Mucosa of descending colon (tissue), 3 donors: Measurements from ENCODE around the gene TUBA1C. TPM values are rescaled to one million over a fixed set of nuclear protein-coding genes. Genes with fewer than 3 reads are reported as not detected.

Experiments
- ATAC-seq: fragments of 200-7000 bp; cut with Tn5 transposase; one replicate; pipeline ENCODE4 v1.9.1; 2020; ENCODE audit warnings: mild to moderate bottlenecking, moderate library complexity
- DNase-seq, 3 donors: peaks; one replicate each; pipeline ENCODE4 v3.0.0-alpha.2; 2020
- H3K36me3 ChIP-seq: fragments of 200-600 bp; one replicate; pipeline ENCODE4 v1.8.0; 2021; ENCODE audit warnings: low read depth, mild to moderate bottlenecking
- H3K4me1 ChIP-seq: fragments of 200-600 bp; one replicate; pipeline ENCODE4 v1.8.0; 2021; ENCODE audit warnings: low read depth, mild to moderate bottlenecking
- H3K4me3 ChIP-seq: fragments of 200-600 bp; one replicate; pipeline ENCODE4 v1.8.0; 2021; ENCODE audit warnings: mild to moderate bottlenecking
- H3K9me3 ChIP-seq: fragments of 200-600 bp; one replicate; pipeline ENCODE4 v1.8.0; 2021; ENCODE audit warnings: mild to moderate bottlenecking
- intact Hi-C, 2 donors: fragments of 100-400 bp; cut with DNase I in 1 of 2; cut with micrococcal nuclease in 1 of 2; formaldehyde crosslinking; loops; one replicate each; pipeline versions ENCODE4 v1.11.0 to v1.11.1; 2022; cut with DNase I, micrococcal nuclease
- total RNA-seq, 3 donors: library from RNA; stranded (reverse); fragmentation: NEBNext Ultra II Directional in 2 of 3; extraction: Animal tissue kit (Norgen Biotek cat#: 25700) in 2 of 3; gene quantifications; one replicate each; pipeline versions ENCODE4 v1.2.1 to v1.2.4, GENCODE V29; 2021 to 2023
- TF ChIP-seq, protein P1 (sequence below): fragments of 200-600 bp; IDR thresholded peaks from one replicate; pipeline ENCODE4 v1.8.0; 2022; ENCODE audit warnings: antibody characterized with exemption, mild to moderate bottlenecking
- donor health status: DM: no; HTN: no; CAD: no; lungs with moderate emphysema.
- donor health status: DM: no; HTN: no; CAD: no.
- donor health status: DM: no; HTN: yes; CAD: no.

Gene TUBA1C
- total RNA-seq, 3 donors from 2014 or later = 128 to 260 (median 236) TPM

DNA sequence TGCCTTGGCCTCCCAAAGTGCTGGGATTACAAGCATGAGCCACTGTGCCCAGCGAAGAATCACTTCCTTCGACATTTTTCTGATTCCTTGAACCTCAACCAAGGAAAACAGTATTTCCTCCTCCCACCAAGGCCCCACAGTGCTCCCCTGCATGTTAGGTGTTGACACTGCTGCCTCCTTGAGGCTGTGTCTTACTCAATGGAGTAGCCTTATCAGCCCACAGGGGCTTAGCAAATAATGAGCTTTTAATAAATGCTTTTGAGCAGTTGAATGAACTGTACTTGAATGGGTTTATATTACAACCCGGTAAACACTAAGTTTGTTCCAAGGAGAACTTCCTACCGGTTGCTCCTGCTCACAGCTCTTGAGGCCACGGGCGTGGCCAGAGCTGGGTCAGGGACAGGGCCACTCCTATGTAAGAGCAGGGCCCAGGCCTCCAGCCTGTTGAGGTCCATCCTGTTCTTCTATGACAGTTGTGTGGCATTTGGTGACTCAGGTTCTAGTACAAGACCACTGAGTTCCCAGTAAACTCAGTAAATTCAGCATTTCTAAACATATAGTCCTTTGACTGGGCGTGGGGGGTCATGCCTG is 39.2 kb upstream of the TUBA1C start:
- intact Hi-C loops = no loop called here
- Histone ChIP-seq H3K9me3 (no peaks in the 10 kb centered on the region), H3K36me3 (no peaks in the 10 kb centered on the region), H3K4me1 (peaks cover 8% of the 10 kb centered on the region), H3K4me3 (no peak overlapping the region)
- peak; percentile 76 for ATAC-seq
- DNase-seq = peak in 1 of 3 donors; percentile 39
- TF ChIP-seq, protein P1, sequence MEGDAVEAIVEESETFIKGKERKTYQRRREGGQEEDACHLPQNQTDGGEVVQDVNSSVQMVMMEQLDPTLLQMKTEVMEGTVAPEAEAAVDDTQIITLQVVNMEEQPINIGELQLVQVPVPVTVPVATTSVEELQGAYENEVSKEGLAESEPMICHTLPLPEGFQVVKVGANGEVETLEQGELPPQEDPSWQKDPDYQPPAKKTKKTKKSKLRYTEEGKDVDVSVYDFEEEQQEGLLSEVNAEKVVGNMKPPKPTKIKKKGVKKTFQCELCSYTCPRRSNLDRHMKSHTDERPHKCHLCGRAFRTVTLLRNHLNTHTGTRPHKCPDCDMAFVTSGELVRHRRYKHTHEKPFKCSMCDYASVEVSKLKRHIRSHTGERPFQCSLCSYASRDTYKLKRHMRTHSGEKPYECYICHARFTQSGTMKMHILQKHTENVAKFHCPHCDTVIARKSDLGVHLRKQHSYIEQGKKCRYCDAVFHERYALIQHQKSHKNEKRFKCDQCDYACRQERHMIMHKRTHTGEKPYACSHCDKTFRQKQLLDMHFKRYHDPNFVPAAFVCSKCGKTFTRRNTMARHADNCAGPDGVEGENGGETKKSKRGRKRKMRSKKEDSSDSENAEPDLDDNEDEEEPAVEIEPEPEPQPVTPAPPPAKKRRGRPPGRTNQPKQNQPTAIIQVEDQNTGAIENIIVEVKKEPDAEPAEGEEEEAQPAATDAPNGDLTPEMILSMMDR = no peak

DNA sequence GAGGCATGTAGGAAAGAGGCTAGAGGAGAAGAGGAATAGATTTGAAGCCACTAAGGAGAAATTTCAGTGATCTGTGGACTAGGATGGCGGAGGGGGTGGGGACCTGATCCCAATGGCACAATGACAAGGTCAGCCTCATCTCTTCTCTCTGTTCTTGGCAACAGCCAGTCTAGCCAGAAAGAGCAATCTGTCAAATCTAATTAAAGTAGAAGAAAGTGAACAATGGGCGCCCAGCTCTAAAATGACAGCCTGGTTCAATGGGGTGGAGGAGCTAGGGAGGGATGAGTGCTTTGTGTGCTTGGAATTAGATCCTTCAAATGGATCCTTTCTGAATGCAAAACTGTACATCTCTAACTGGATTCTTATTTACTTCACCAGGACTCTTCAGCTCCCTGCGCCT is 37.2 kb upstream of the TUBA1C start:
- intact Hi-C loops = no loop called here
- ATAC-seq (no peak), DNase-seq (no peak)
- TF ChIP-seq, protein P1 = no peak
- Histone ChIP-seq H3K9me3 (no peaks in the 10 kb centered on the region), H3K36me3 (no peaks in the 10 kb centered on the region), H3K4me3 (no peak overlapping the region), H3K4me1 (peaks cover 8% of the 10 kb centered on the region)

DNA sequence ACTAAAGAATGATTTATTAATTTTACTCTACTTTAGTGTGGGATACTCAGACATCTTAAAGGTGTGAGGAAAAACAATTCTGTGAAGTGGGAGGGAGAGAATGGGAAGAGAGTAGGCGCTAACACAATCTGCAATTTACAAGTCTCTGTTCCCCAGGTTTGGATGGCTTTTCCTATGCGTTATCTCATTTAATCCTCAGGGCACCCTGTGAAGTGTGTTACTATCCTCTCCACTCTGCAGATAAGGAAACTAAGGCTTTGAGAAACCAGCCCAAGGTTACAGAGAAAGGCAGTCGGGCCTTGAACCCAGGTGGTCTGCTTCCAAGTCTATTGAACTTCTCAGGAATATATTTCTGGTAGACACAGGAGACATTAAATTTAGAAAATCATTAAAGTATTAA is 36.2 kb upstream of the TUBA1C start:
- Histone ChIP-seq H3K36me3 (no peaks in the 10 kb centered on the region), H3K4me3 (no peak overlapping the region), H3K4me1 (peaks cover 8% of the 10 kb centered on the region), H3K9me3 (no peaks in the 10 kb centered on the region)
- ATAC-seq (no peak), DNase-seq (no peak)
- TF ChIP-seq, protein P1 = no peak
- intact Hi-C loops = no loop called here

DNA sequence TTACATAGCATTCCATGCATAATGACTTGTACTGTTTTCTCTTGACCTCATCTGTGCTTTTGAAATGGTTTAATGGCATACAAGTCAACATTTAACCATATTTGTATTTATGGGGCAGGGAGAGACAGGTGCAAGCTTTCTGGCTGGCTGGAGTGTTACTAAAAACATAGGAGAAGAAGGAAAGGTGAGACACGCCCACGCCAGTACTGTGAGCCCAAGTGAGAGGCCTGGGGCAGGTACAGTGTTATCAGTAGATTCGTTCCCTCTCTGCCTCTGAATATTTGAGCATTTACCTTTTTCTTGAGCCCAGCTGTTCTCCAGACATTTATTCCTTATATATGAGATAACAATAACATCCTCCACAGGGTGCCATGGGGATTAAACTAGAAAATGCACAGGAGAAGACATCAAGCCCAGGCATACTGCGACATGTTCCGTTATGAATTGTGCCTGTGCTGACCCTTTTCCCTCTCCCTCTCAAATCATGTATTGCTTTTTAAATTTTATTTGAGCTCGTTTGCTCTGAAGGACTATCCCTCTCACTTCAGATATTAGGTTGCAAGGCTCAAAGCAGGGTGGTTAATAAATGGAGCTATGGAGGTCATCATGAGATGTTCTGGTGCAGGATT is 34.6 kb upstream of the TUBA1C start:
- no peak for DNase-seq
- ATAC-seq = no peak
- H3K9me3 ChIP-seq = no peaks in the 10 kb centered on the region
- TF ChIP-seq, protein P1 = no peak
- no peak overlapping the region for H3K4me3 ChIP-seq
- no peaks in the 10 kb centered on the region for H3K36me3 ChIP-seq
- H3K4me1 ChIP-seq = peaks cover 7% of the 10 kb centered on the region
- intact Hi-C loops = loop anchor here (5.0 to 10.0 kb wide), 3 partner anchors 38 to 165 kb away; partner anchors contain the start of genes KMT2D (in 1 of the 2) and RHEBL1 (in 1 of the 2)

DNA sequence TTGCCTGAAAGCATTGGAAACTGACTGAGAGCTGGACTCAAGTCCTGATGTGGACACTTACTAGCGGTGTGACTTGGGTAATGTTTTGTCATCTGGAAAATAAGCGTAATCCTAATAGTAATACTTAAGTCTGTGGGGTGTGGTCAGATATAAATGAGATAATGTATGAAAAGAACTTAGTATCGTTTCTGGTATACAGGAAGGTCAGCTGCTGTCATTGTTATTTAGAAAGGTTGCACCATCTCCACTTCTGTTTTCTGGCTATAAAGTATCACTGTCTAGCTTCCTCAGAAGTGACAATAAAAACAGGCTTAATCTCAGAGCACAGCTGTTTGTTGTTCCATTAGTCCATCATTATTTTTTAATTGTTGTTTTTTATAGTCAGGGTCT is 34.1 kb upstream of the TUBA1C start:
- Histone ChIP-seq H3K4me3 (no peak overlapping the region), H3K36me3 (no peaks in the 10 kb centered on the region), H3K9me3 (no peaks in the 10 kb centered on the region), H3K4me1 (peaks cover 4% of the 10 kb centered on the region)
- TF ChIP-seq, protein P1 = no peak
- DNase-seq (no peak), ATAC-seq (no peak)
- intact Hi-C loops = loop anchor here (5.0 to 10.0 kb wide), 3 partner anchors 38 to 166 kb away; partner anchors contain the start of genes KMT2D (in 1 of the 2) and RHEBL1 (in 1 of the 2)
